Esophagus muscularis mucosa (tissue), 4 donors: ENCODE data around the gene DCPS. TPM values are rescaled to one million over a fixed set of nuclear protein-coding genes. Genes with fewer than 3 reads are reported as not detected.
A peak's percentile ranks its signal among the peaks of the same experiment; 100 is the strongest.

Source experiments
- DNase-seq: peaks from one replicate; pipeline ENCODE4 v3.0.0-alpha.2; 2017; ENCODE audit errors: extremely low spot score
- H3K27ac ChIP-seq, 4 donors: fragments of 200-600 bp; sonication (generic); replicated peaks in 1 of 4; 1 replicate in 3 of 4; 2 replicates in 1 of 4; pipeline ENCODE4 v1.5.1; 2016 to 2019; ENCODE audit warnings: mild to moderate bottlenecking in 1 of 4
- H3K27me3 ChIP-seq, 4 donors: fragments of 200-600 bp; sonication (generic); one replicate each; pipeline versions ENCODE4 v1.5.1 to v1.6.0; 2016 to 2019
- H3K36me3 ChIP-seq, 4 donors: fragments of 200-600 bp; sonication (generic); one replicate each; pipeline ENCODE4 v1.5.1; 2016 to 2019
- H3K4me1 ChIP-seq, 4 donors: fragments of 200-600 bp; sonication (generic); one replicate each; pipeline ENCODE4 v1.5.1; 2016 to 2019
- H3K4me3 ChIP-seq, 4 donors: fragments of 200-600 bp; sonication (generic); 1 replicate in 2 of 4; 2 replicates in 2 of 4; pipeline ENCODE4 v1.5.1; 2016 to 2019; ENCODE audit warnings: mild to moderate bottlenecking in 4 of 4, moderate library complexity in 1 of 4
- H3K9me3 ChIP-seq, 4 donors: fragments of 200-600 bp; sonication (generic); 1 replicate in 3 of 4; 2 replicates in 1 of 4; pipeline ENCODE4 v1.5.1; 2016 to 2019
- EP300 ChIP-seq: sonication (generic); formaldehyde crosslinking; IDR thresholded peaks from one replicate; pipeline ENCODE4 v1.6.1; 2017; ENCODE audit warnings: antibody characterized with exemption
- POLR2A ChIP-seq: fragments of 450-650 bp; IDR thresholded peaks from one replicate; pipeline ENCODE4 v1.6.1; 2017; ENCODE audit warnings: antibody characterized with exemption, moderate library complexity, mild to moderate bottlenecking, low read depth
- POLR2AphosphoS5 ChIP-seq, 2 donors: sonication (generic); formaldehyde crosslinking; IDR thresholded peaks; one replicate each; pipeline ENCODE4 v1.6.1; 2017; ENCODE audit warnings: antibody characterized with exemption in 2 of 2
- WGBS: methylation state at CpG from one replicate; pipeline ENCODE4 v1.1.5; 2018; 5-methylcytosine and 5-hydroxymethylcytosine counted together
- intact Hi-C: fragments of 100-400 bp; cut with DNase I; formaldehyde crosslinking; loops from one replicate; pipeline ENCODE4 v1.15.1; 2023
- total RNA-seq, 4 donors: library from RNA; depleted of rRNA; stranded (reverse); fragments of >200 nt; gene quantifications; one replicate each; pipeline versions ENCODE4 v1.1.0 to v1.2.1, GENCODE V29; 2016
- TF ChIP-seq, protein P1 (sequence below), 3 experiments: fragments of 200-600 bp in 2 of 3; fragments of 450-650 bp in 1 of 3; sonication (generic) in 2 of 3; IDR thresholded peaks; one replicate each; pipeline ENCODE4 v1.5.1; 2017 to 2019; ENCODE audit warnings: antibody characterized with exemption in 3 of 3, mild to moderate bottlenecking in 2 of 3, moderate library complexity in 1 of 3

DCPS gene
- total RNA-seq, 4 donors from 2014 or later = 8.0 to 18.4 (median 14.3) TPM

DNA sequence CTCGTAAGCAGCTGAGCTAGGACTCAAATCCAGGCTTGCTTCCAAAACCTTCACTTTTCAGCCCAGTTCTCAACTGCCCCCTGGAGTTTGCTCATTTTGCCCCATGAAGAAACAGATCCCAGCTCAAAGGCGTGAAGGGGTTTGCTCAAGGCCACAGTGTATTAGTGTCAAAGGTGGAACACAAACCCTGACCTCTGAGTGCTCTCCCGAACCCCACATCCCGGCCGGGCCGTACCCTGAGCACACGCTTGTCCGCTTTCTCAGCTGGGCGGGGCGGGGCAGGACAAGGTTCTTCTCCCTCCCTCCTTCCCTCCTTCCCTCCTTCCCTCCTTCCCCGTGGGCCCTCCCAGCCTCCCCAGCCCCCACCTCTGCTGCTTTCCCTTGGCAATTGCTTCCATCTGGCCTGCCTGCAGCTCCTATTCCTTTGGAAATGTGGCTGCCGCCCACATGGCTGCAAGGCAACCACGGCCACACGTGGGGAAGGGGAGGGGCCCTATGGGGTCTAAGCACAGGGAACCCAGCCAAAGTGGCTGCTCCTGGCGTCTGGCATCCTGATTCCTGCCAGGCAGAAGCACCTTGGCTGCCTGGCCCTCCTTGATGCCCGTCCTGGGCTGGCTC lies 55.7 kb downstream of the DCPS start:
- WGBS = 29% methylated on average over 14 of the region's 16 CpGs
- intact Hi-C loops = loop anchor here (5.0 kb wide), 2 partner anchors 47 to 58 kb away; no protein-coding TSS in a partner anchor
- TF ChIP-seq POLR2A = no peak
- TF ChIP-seq, protein P1, sequence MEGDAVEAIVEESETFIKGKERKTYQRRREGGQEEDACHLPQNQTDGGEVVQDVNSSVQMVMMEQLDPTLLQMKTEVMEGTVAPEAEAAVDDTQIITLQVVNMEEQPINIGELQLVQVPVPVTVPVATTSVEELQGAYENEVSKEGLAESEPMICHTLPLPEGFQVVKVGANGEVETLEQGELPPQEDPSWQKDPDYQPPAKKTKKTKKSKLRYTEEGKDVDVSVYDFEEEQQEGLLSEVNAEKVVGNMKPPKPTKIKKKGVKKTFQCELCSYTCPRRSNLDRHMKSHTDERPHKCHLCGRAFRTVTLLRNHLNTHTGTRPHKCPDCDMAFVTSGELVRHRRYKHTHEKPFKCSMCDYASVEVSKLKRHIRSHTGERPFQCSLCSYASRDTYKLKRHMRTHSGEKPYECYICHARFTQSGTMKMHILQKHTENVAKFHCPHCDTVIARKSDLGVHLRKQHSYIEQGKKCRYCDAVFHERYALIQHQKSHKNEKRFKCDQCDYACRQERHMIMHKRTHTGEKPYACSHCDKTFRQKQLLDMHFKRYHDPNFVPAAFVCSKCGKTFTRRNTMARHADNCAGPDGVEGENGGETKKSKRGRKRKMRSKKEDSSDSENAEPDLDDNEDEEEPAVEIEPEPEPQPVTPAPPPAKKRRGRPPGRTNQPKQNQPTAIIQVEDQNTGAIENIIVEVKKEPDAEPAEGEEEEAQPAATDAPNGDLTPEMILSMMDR (IDR thresholded peaks at IDR 0.05) = no peak
- TF ChIP-seq EP300 = no peak
- peak in 1 of 2 donors; percentile 18 for TF ChIP-seq POLR2AphosphoS5 (IDR thresholded peaks at IDR 0.05)
- Histone ChIP-seq H3K27me3 (no peaks in the 10 kb centered on the region), H3K4me3 (peak overlapping the region; percentile 17 to 26 (median 22)), H3K9me3 (no peaks in the 10 kb centered on the region), H3K36me3 (no peaks in the 10 kb centered on the region), H3K27ac (peak overlapping the region; percentile 65 to 89 (median 86)), H3K4me1 (peaks cover 69 to 83% (median 79%) of the 10 kb centered on the region in 4 donors)
- DNase-seq = no peak

DNA sequence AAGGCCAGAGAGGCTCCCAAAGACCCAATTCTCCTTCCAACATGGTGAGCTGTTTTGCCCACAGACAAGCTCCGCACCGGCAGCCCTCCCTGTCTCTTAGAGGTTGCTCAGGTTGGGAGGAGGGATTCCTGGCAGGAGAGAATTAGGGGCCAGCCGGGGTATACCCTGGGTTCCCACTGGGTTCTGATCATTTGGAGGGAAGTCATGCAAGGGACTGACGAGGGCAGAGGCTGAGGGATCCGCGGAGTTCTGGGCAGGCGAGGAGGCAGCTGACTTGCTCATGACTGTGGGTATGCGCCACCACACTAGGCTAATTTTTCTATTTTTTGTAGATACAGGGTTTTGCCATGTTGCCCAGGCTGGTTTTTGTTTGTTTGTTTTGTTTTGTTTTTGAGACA lies 56.2 kb downstream of the DCPS start:
- H3K9me3 ChIP-seq = no peaks in the 10 kb centered on the region
- TF ChIP-seq EP300 (no peak), POLR2AphosphoS5 (IDR thresholded peaks at IDR 0.05) (no peak), POLR2A (no peak)
- TF ChIP-seq, protein P1 (IDR thresholded peaks at IDR 0.05) = no peak
- peak overlapping the region; percentile 65 to 89 (median 86) for H3K27ac ChIP-seq
- DNase-seq = no peak
- no peaks in the 10 kb centered on the region for H3K27me3 ChIP-seq
- WGBS = 83% methylated on average over 6 of the region's 8 CpGs
- peaks cover 65 to 78% (median 75%) of the 10 kb centered on the region in 4 donors for H3K4me1 ChIP-seq
- H3K36me3 ChIP-seq = no peaks in the 10 kb centered on the region
- intact Hi-C loops = no loop called here
- peak overlapping the region; percentile 17 to 26 (median 22) for H3K4me3 ChIP-seq

DNA sequence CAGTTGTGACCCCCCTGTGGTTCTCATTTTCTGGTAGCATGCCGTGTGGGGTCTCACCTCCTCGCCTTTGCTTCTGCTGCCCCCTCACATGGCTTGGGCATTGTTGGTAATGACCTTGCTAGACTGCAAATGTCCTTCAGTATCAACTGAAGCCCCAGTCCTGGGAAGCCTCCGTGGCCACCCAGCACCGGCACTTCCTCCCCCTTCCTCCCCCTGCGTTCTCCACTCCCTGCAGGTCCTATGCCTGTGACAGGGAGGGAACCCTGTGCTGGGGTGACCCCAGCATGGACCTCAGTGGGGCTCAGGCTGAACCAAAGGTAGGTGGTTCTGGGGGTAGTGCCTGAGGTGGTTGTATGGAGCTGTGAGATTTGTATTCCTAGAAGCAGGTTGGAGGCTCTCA lies 57.5 kb downstream of the DCPS start:
- Histone ChIP-seq H3K9me3 (no peaks in the 10 kb centered on the region), H3K4me1 (peaks cover 71 to 84% (median 79%) of the 10 kb centered on the region in 4 donors), H3K36me3 (no peaks in the 10 kb centered on the region), H3K27me3 (no peaks in the 10 kb centered on the region), H3K27ac (no peak overlapping the region), H3K4me3 (no peak overlapping the region)
- TF ChIP-seq EP300 (no peak), POLR2AphosphoS5 (IDR thresholded peaks at IDR 0.05) (no peak), POLR2A (no peak)
- TF ChIP-seq, protein P1 (IDR thresholded peaks at IDR 0.05) = no peak
- intact Hi-C loops = no loop called here
- WGBS = 75% methylated on average over 5 of the region's 5 CpGs
- DNase-seq = no peak

DNA sequence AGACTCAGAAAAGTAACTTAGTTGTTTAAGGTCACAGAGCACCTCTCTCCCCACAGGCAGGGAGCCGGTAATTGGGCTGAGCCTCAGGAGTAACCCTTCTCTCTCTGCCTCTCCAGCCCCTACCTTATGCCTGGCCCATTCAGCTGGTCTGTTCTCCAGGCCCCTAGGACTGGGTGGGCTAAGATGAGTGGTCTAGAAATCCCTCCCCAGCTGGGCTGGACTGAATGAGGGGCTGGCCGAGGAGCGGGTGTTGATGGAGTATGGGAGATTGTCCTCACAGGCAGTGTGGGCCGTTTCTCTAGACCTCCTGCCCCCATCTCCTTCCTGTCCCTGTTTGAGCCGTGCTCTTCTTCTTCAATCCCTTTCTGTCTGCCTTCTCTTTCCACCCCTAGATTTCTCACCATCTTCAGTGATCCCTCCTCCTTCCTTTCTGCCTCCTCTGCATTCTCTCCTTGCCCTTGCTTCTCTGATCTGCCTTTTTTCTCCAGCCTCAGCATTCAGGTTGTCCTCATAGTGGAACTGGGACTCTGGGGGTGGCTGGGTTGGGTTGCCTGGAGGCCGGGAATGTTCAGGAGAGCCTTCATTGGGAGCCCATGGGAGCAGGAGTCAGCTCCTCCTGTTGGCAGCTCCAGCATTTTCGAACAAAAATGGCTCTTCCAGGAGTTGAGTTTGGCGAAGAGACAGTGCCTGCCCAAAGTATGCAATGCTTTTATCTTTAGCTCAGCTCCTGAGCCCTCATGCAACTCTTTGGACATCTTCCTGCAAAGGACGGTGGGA lies 59.2 kb downstream of the DCPS start:
- Histone ChIP-seq H3K27ac (peak overlapping the region in 1 of 4 donors; percentile 26), H3K4me1 (peaks cover 67 to 75% (median 70%) of the 10 kb centered on the region in 4 donors), H3K27me3 (no peaks in the 10 kb centered on the region), H3K36me3 (no peaks in the 10 kb centered on the region), H3K4me3 (no peak overlapping the region), H3K9me3 (no peaks in the 10 kb centered on the region)
- no peak for TF ChIP-seq POLR2A
- TF ChIP-seq, protein P1 (IDR thresholded peaks at IDR 0.05) = no peak
- TF ChIP-seq POLR2AphosphoS5 (IDR thresholded peaks at IDR 0.05) = no peak
- TF ChIP-seq EP300 = no peak
- DNase-seq = no peak
- 70% methylated on average over 9 of the region's 9 CpGs for WGBS
- intact Hi-C loops = no loop called here
